Hematopoietic multipotent progenitor cell treated with erythropoietin and hydrocortisone succinate and interleukin-3 and kit ligand, for 15 days (in vitro differentiated cells): ENCODE results near the gene LRRC15.

ENCODE experiments used
- DNase-seq: peaks from one replicate; pipeline ENCODE4 v3.0.0-alpha.2; 2015; ENCODE audit warnings: low spot score

Gene LRRC15

GRCh38 chr3:194333212-194333980, 36.1 kb downstream of the LRRC15 start:
- DNase-seq, result peak; percentile 78

- DNase-seq, result no peak
Observed at GRCh38 chr3:194332858-194333211, 36.7 kb downstream of the LRRC15 start.

GRCh38 chr3:194330579-194330978, 39.0 kb downstream of the LRRC15 start:
- DNase-seq, result no peak

- no peak for DNase-seq
Observed at GRCh38 chr3:194330160-194330559, 39.4 kb downstream of the LRRC15 start.

- DNase-seq, result no peak
Observed at GRCh38 chr3:194329583-194329965, 40.0 kb downstream of the LRRC15 start.

- no peak for DNase-seq
Observed at GRCh38 chr3:194328942-194329582, 40.5 kb downstream of the LRRC15 start.

GRCh38 chr3:194328053-194328657, 41.4 kb downstream of the LRRC15 start:
- no peak for DNase-seq

GRCh38 chr3:194327218-194328052, 42.1 kb downstream of the LRRC15 start:
- no peak for DNase-seq

- DNase-seq, result no peak
Observed at GRCh38 chr3:194326968-194327217, 42.6 kb downstream of the LRRC15 start.

- no peak for DNase-seq
Observed at GRCh38 chr3:194326192-194326967, 43.2 kb downstream of the LRRC15 start.

GRCh38 chr3:194325424-194326153, 44.0 kb downstream of the LRRC15 start:
- no peak for DNase-seq

GRCh38 chr3:194324823-194325327, 44.7 kb downstream of the LRRC15 start:
- no peak for DNase-seq

- DNase-seq, result peak; percentile 25
Observed at GRCh38 chr3:194323785-194324735, 45.5 kb downstream of the LRRC15 start.

- DNase-seq, result peak; percentile 75
Observed at GRCh38 chr3:194322678-194323211, 46.8 kb downstream of the LRRC15 start.

- DNase-seq, result no peak
Observed at GRCh38 chr3:194321693-194322640, 47.6 kb downstream of the LRRC15 start.

- DNase-seq, result no peak
Observed at GRCh38 chr3:194320744-194321243, 48.7 kb downstream of the LRRC15 start.

- no peak for DNase-seq
Observed at GRCh38 chr3:194320100-194320499, 49.4 kb downstream of the LRRC15 start.

GRCh38 chr3:194318511-194319161, 50.9 kb downstream of the LRRC15 start:
- DNase-seq, result no peak
